Spleen (tissue), 7 donors: ENCODE results near the gene NPC1L1.

Experiments
- POLR2A ChIP-seq, 3 donors: fragments of 450-650 bp; IDR thresholded peaks; one replicate each; pipeline ENCODE4 v1.5.1; 2017; ENCODE audit warnings: antibody characterized with exemption in 3 of 3, mild to moderate bottlenecking in 1 of 3
- POLR2AphosphoS5 ChIP-seq, 3 donors: sonication (generic); formaldehyde crosslinking; IDR thresholded peaks; one replicate each; pipeline ENCODE4 v1.5.1; 2017; ENCODE audit warnings: antibody characterized with exemption in 3 of 3
- TF ChIP-seq, protein P1 (sequence below), 11 experiments: fragments of 200-600 bp in 7 of 11; fragments of 450-650 bp in 4 of 11; sonication (generic) in 4 of 11; IDR thresholded peaks in 8 of 11; conservative IDR thresholded peaks in 3 of 11; 1 replicate in 7 of 11; 2 replicates in 4 of 11; pipeline versions ENCODE4 v1.4.0 to v1.8.0; 2016 to 2021; ENCODE audit warnings: antibody characterized with exemption in 11 of 11, inconsistent platforms in 4 of 11, mild to moderate bottlenecking in 1 of 11
- donor health status: DM: no; HTN: no; CAD: no; lungs with moderate emphysema.
- donor health status: DM: no; HTN: no; CAD: no.
- donor health status: DM: no; HTN: no; CAD: no.

DNA sequence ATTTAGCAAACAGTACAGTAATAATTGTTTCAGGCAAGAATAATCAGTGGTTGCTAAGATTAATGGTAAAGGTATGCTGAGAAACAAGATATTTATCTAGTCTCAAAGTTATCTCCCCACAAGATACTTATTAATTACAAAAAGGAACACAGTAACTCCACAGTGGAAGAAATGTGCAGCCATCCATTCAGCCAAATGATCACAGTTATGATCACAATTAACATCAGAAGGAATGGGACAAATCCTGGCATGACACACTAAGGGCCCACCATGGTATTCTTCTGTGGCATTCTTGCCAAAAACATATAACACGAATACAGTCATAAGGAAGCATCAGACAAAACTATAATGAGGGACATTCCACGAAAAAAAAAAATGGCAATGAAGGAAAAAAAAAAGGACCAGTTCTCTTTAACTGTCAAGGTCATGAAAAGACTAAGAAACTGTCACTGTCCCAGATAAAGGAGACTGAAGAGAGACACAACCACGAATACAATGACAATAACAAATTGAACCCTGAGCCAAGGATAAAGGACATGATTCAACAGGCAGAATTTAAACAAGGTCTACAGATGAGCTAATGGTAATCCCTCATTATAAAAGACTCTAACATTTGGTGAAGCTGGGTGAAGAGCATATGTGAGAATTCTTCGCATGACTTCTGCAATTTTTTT is 71.5 kb downstream of the NPC1L1 start:
- TF ChIP-seq, protein P1, sequence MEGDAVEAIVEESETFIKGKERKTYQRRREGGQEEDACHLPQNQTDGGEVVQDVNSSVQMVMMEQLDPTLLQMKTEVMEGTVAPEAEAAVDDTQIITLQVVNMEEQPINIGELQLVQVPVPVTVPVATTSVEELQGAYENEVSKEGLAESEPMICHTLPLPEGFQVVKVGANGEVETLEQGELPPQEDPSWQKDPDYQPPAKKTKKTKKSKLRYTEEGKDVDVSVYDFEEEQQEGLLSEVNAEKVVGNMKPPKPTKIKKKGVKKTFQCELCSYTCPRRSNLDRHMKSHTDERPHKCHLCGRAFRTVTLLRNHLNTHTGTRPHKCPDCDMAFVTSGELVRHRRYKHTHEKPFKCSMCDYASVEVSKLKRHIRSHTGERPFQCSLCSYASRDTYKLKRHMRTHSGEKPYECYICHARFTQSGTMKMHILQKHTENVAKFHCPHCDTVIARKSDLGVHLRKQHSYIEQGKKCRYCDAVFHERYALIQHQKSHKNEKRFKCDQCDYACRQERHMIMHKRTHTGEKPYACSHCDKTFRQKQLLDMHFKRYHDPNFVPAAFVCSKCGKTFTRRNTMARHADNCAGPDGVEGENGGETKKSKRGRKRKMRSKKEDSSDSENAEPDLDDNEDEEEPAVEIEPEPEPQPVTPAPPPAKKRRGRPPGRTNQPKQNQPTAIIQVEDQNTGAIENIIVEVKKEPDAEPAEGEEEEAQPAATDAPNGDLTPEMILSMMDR (IDR thresholded peaks at IDR 0.05 in 8 of 11, conservative IDR thresholded peaks at IDR 0.05 in 3 of 11) = no peak
- TF ChIP-seq POLR2A (IDR thresholded peaks at IDR 0.05) (no peak), POLR2AphosphoS5 (IDR thresholded peaks at IDR 0.05) (no peak)
